ENCODE data around the gene DNAH11. TPM values are rescaled to one million over a fixed set of nuclear protein-coding genes. Genes with fewer than 3 reads are reported as not detected.

DNAH11 gene
- total RNA-seq, 4 donors from 2014 or later = 0.20 to 2.5 (median 0.71) TPM

- 58 to 69% methylated on average over 5 of the region's 5 CpGs for WGBS, 2 donors
- Histone ChIP-seq H3K36me3 (no peaks in the 10 kb centered on the region), H3K4me1 (peaks cover 0 to 18% (median 1%) of the 10 kb centered on the region in 4 donors), H3K9me3 (no peaks in the 10 kb centered on the region), H3K27ac (no peak overlapping the region), H3K4me3 (no peak overlapping the region), H3K27me3 (peaks cover 0 to 5% of the 10 kb centered on the region in 2 donors)
- DNase-seq (ENCODE audit: low spot score in 2 of 2) = no peak
- TF ChIP-seq, protein P1, sequence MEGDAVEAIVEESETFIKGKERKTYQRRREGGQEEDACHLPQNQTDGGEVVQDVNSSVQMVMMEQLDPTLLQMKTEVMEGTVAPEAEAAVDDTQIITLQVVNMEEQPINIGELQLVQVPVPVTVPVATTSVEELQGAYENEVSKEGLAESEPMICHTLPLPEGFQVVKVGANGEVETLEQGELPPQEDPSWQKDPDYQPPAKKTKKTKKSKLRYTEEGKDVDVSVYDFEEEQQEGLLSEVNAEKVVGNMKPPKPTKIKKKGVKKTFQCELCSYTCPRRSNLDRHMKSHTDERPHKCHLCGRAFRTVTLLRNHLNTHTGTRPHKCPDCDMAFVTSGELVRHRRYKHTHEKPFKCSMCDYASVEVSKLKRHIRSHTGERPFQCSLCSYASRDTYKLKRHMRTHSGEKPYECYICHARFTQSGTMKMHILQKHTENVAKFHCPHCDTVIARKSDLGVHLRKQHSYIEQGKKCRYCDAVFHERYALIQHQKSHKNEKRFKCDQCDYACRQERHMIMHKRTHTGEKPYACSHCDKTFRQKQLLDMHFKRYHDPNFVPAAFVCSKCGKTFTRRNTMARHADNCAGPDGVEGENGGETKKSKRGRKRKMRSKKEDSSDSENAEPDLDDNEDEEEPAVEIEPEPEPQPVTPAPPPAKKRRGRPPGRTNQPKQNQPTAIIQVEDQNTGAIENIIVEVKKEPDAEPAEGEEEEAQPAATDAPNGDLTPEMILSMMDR (IDR thresholded peaks at IDR 0.05) = no peak
- TF ChIP-seq POLR2A (IDR thresholded peaks at IDR 0.05) (no peak), EP300 (IDR thresholded peaks at IDR 0.05) (no peak)
These were observed 228.4 kb downstream of the DNAH11 start for GRCh38 chr7:21771266-21771665.

- Histone ChIP-seq H3K27me3 (peaks cover 0 to 5% of the 10 kb centered on the region in 2 donors), H3K4me3 (no peak overlapping the region), H3K4me1 (peaks cover 0 to 18% (median 1%) of the 10 kb centered on the region in 4 donors), H3K9me3 (no peaks in the 10 kb centered on the region), H3K36me3 (no peaks in the 10 kb centered on the region), H3K27ac (no peak overlapping the region)
- no peak for DNase-seq (ENCODE audit: low spot score in 2 of 2)
- WGBS, 2 donors = 6 to 9% methylated on average over 5 of the region's 5 CpGs
- TF ChIP-seq POLR2A (IDR thresholded peaks at IDR 0.05) (no peak), EP300 (IDR thresholded peaks at IDR 0.05) (no peak)
- TF ChIP-seq, protein P1 (IDR thresholded peaks at IDR 0.05) = no peak
These were observed 229.2 kb downstream of the DNAH11 start for GRCh38 chr7:21771906-21772610.

GRCh38 chr7:21773326-21773725 lies 230.5 kb downstream of the DNAH11 start:
- Histone ChIP-seq H3K27ac (no peak overlapping the region), H3K27me3 (no peaks in the 10 kb centered on the region), H3K4me3 (no peak overlapping the region), H3K4me1 (peaks cover 0 to 18% (median 1%) of the 10 kb centered on the region in 4 donors), H3K36me3 (no peaks in the 10 kb centered on the region), H3K9me3 (no peaks in the 10 kb centered on the region)
- 36 to 39% methylated on average over 3 of the region's 3 CpGs for WGBS, 2 donors
- TF ChIP-seq EP300 (IDR thresholded peaks at IDR 0.05) = no peak
- TF ChIP-seq, protein P1 (IDR thresholded peaks at IDR 0.05) = no peak
- TF ChIP-seq POLR2A (IDR thresholded peaks at IDR 0.05) = no peak
- no peak for DNase-seq (ENCODE audit: low spot score in 2 of 2)

- 84 to 94% methylated on average over 2 of the region's 2 CpGs for WGBS, 2 donors
- no peak overlapping the region for H3K27ac ChIP-seq
- TF ChIP-seq EP300 (IDR thresholded peaks at IDR 0.05) (no peak), POLR2A (IDR thresholded peaks at IDR 0.05) (no peak)
- TF ChIP-seq, protein P1 (IDR thresholded peaks at IDR 0.05) = no peak
These were observed 235.1 kb downstream of the DNAH11 start for GRCh38 chr7:21777921-21778320.

DNA sequence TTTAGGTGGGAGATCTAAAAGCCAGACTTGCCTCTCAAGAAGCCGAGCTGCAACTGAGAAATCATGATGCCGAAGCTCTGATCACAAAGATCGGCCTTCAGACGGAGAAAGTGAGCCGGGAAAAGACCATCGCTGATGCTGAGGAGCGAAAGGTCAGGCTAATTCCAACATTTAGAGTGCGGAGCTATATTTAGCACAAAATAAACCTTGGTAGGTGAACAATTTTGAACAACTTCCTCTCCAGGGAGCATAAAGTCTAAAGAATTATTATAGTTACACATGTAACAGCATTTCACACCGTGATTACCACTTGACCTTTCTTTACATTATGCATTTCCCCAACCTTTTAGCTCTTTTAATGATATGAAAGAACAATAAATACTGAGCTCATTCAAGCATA lies 236.1 kb downstream of the DNAH11 start:
- WGBS, 2 donors = 26 to 47% methylated on average over 9 of the region's 9 CpGs
- no peak for DNase-seq (ENCODE audit: low spot score in 2 of 2)
- Histone ChIP-seq H3K27me3 (no peaks in the 10 kb centered on the region), H3K4me1 (no peaks in the 10 kb centered on the region), H3K27ac (no peak overlapping the region), H3K36me3 (no peaks in the 10 kb centered on the region), H3K9me3 (no peaks in the 10 kb centered on the region), H3K4me3 (no peak overlapping the region)
- no peak for TF ChIP-seq POLR2A (IDR thresholded peaks at IDR 0.05)
- no peak for TF ChIP-seq EP300 (IDR thresholded peaks at IDR 0.05)
- TF ChIP-seq, protein P1 (IDR thresholded peaks at IDR 0.05) = no peak

More at GRCh38 chr7:21777921-21778320, 235.1 kb downstream of the DNAH11 start:
- DNase-seq (ENCODE audit: low spot score in 2 of 2) = no peak
- Histone ChIP-seq H3K4me1 (peaks cover 0 to 4% (median 1%) of the 10 kb centered on the region in 4 donors), H3K9me3 (no peaks in the 10 kb centered on the region), H3K36me3 (no peaks in the 10 kb centered on the region), H3K27me3 (no peaks in the 10 kb centered on the region), H3K4me3 (no peak overlapping the region)

All from tibial nerve (tissue), 4 donors.